Measurements from ENCODE around the gene FLOT1. TPM values are rescaled to one million over a fixed set of nuclear protein-coding genes. Genes with fewer than 3 reads are reported as not detected.

FLOT1 gene
- total and polyA plus RNA-seq, 9 of the 15 experiments (the other 6 are each of a cell fraction or from before 2014, with no cell fraction given), result 11.7 to 149 (median 118) TPM

GRCh38 chr6:30742316-30743098, at the start of gene FLOT1 (continued):
- TF ChIP-seq, protein P1, sequence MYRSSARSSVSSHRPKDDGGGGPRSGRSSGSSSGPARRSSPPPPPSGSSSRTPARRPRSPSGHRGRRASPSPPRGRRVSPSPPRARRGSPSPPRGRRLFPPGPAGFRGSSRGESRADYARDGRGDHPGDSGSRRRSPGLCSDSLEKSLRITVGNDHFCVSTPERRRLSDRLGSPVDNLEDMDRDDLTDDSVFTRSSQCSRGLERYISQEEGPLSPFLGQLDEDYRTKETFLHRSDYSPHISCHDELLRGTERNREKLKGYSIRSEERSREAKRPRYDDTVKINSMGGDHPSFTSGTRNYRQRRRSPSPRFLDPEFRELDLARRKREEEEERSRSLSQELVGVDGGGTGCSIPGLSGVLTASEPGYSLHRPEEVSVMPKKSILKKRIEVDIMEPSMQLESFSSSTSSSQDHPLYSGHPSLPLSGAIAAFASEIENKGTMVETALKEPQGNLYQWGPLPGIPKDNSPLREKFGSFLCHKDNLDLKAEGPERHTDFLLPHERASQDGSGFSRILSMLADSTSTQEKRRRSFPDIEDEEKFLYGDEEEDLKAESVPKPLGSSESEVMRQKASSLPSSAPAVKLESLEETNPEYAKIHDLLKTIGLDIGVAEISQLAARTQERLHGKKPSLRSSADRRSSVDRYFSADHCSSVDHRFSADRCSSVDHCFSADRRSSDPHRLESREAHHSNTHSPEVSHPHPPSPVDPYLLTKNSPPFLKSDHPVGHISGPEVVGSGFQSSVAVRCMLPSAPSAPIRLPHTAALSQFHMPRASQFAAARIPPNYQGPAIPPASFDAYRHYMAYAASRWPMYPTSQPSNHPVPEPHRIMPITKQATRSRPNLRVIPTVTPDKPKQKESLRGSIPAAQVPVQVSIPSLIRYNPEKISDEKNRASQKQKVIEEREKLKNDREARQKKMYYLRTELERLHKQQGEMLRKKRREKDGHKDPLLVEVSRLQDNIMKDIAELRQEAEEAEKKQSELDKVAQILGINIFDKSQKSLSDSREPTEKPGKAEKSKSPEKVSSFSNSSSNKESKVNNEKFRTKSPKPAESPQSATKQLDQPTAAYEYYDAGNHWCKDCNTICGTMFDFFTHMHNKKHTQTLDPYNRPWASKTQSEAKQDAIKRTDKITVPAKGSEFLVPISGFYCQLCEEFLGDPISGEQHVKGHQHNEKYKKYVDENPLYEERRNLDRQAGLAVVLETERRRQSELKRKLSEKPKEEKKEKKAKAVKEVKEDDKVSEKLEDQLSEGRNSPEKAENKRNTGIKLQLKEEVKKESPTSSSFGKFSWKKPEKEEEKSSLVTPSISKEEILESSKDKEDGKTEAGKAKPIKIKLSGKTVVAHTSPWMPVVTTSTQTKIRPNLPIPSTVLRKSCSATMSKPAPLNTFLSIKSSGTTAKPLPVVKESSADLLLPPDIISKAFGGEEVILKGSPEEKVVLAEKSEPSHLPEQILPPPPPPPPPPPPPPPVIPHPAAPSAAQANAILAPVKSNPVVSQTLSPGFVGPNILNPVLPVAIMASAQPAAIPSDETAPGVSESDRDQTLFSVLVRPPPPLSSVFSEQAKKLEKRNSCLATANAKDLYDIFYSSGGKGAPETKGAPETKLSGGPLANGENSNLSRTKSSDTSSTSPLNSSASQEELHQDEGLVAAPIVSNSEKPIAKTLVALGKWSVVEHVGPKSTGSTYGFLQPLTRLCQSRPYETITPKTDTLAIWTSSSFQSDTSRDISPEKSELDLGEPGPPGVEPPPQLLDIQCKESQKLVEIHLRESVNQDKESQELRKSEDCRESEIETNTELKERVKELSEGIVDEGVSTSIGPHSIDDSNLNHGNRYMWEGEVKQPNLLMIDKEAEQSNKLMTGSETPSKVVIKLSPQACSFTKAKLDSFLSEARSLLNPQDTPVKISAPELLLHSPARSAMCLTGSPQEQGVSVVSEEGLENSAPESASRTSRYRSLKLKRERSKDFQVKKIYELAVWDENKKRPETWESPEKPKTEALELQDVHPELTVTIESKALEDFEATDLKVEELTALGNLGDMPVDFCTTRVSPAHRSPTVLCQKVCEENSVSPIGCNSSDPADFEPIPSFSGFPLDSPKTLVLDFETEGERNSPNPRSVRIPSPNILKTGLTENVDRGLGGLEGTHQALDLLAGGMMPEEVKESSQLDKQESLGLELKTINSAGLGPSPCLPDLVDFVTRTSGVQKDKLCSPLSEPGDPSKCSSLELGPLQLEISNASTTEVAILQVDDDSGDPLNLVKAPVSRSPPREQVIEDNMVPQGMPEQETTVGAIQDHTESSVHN (IDR thresholded peaks at IDR 0.05; ENCODE audit: borderline replicate concordance in 1 of 2, low read depth in 1 of 2), result 0 out of 4 replicates have a peak, but pooled peaks of 1 of the 2 experiments have one; percentile 4
- TF ChIP-seq HNRNPH1 (optimal IDR thresholded peaks at IDR 0.05; ENCODE audit: low read depth, low read length) (peak; percentile 30), DIDO1 (tag; IDR thresholded peaks at IDR 0.05; ENCODE audit: low read depth) (0 out of 2 replicates have a peak, but pooled peaks have one; percentile 18), MTA3 (IDR thresholded peaks at IDR 0.05; ENCODE audit: borderline replicate concordance) (peak; percentile 97), POLR2AphosphoS5 (IDR thresholded peaks at IDR 0.05; ENCODE audit: control insufficient read depth, insufficient read depth, low read depth, low read length) (peak; percentile 67; the same call in 1 of the 2 replicates), USF2 (CRISPR knock-in tag; IDR thresholded peaks at IDR 0.05) (no peak), CBFA2T3 (IDR thresholded peaks at IDR 0.05) (no peak), TBP (optimal IDR thresholded peaks at IDR 0.05; ENCODE audit: low read depth, low read length) (peak; percentile 30), KLF1 (tag; IDR thresholded peaks at IDR 0.05) (no peak), MEF2A (IDR thresholded peaks at IDR 0.05; ENCODE audit: control insufficient read depth, low read depth, low read length) (no peak), MEIS2 (IDR thresholded peaks at IDR 0.05; ENCODE audit: partially characterized antibody) (peak; percentile 47), ZNF384 (IDR thresholded peaks at IDR 0.05; ENCODE audit: low read depth, low read length) (0 out of 2 replicates have a peak, but pooled peaks have one; percentile 3)
- TF ChIP-seq, protein P2, sequence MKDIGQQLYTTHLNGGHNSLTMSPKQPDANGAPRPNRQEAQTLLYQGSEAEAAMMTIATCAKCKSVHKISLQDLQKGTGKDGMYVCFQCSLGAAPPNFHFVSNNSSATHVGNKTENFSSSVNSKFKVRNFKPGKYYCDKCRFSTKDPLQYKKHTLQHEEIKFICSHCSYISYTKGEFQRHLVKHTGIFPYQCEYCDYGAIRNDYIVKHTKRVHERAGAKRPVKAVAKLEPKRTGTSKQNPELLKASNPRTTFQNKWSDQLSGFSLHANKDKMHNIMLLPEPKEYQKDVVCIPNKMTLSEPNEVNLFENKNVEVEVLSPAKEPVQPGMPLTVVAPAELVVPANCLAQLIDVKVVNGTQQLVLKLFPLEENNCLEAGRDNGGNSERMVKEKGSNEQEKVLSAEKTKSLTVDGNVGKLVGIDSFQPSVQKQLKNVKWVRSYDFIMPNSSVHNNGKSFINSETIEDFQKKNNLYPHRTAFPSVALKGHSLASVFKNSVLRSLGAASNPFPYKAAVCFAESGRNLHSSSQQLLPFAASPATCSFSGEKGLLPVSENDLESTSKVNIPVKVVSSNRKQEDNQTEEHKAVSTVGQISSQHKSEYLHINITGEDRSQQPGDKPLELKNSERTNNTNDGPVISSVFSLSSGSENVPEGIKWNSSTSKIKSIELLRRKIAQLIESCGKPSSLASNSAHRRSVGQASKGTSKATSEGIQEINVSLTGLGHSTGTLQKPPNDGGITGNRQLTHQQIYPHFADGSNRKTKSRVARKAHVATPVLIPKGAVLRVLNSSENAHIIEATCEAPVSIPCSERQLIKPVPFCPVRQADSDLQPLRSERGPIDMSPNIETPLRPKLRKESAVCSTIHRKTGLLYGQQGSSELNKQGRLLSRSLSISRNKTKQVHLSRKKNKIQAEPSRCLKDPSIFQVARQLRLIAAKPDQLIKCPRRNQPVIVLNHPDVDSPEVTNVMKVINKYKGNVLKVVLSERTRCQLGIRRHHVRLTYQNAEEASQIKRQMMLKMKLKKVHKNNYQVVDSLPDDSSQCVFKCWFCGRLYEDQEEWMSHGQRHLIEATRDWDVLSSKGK (CRISPR knock-in tag; IDR thresholded peaks at IDR 0.05), result peak; percentile 83; the same call in 1 of the 2 replicates
